Measurements from ENCODE around the gene SPRED1.

- no peak for TF ChIP-seq CTCF (IDR thresholded peaks at IDR 0.05)
- TF ChIP-seq EP300 (IDR thresholded peaks at IDR 0.05; ENCODE audit: low read depth): no peak
These were observed 14.3 kb upstream of the SPRED1 start for GRCh38 chr15:38238311-38238710.
